K562 (cell line): Measurements from ENCODE around the gene IMMP2L. TPM values are rescaled to one million over a fixed set of nuclear protein-coding genes. Genes with fewer than 3 reads are reported as not detected.

Experiments used
- ATAC-seq: fragments of 200-7000 bp; cut with Tn5 transposase; 3 replicates; pipeline ENCODE4 v1.9.1; 2020; ENCODE audit warnings: moderate library complexity
- BruUV-seq: library from RNA; stranded (reverse); fragments of 400-500 nt; replicated peaks from 2 replicates; lab custom pipeline; 2021; lab: Mats Ljungman, UMichigan
- CTCF ChIA-PET: fragments of 300-600 bp; formaldehyde crosslinking; extraction: SDS; loops from one replicate; lab custom pipeline; 2021; ENCODE audit warnings: low intra/inter-chr PET ratio; lab: Yijun Ruan, JAX
- POLR2A ChIA-PET: fragments of 300-600, 350-650 bp; sonication (Branson Sonifier 250); formaldehyde crosslinking; extraction: SDS; loops from one replicate; lab custom pipeline; 2021; ENCODE audit warnings: antibody characterized with exemption, inconsistent platforms; lab: Yijun Ruan, JAX
- DNase-seq, 4 experiments: peaks; one replicate each; pipeline versions ENCODE4 v3.0.0 to v3.0.0-alpha.2; 2011 to 2018; ENCODE audit warnings: low spot score in 3 of 4, mixed read lengths in 3 of 4; ENCODE audit errors: extremely low read depth in 1 of 4
- FAIRE-seq: peaks from 2 replicates; lab custom pipeline; 2011; peaks lifted over from hg19 to GRCh38; lab: Jason Lieb, UNC
- H2AFZ ChIP-seq: 2 replicates; pipeline ENCODE4 v1.6.0; 2011; ENCODE audit warnings: low read depth, low read length, control low read depth, inconsistent platforms
- H3K27ac ChIP-seq: fragments of 200-600 bp; 3 replicates; pipeline ENCODE4 v1.8.0; 2011; ENCODE audit warnings: low read depth, mild to moderate bottlenecking, control low read depth, inconsistent platforms, low read length, moderate library complexity, mixed read lengths; ENCODE audit errors: extremely low read depth
- H3K27me3 ChIP-seq, 2 experiments: fragments of 300-600 bp in 1 of 2; 2 replicates in 1 of 2; 3 replicates in 1 of 2; pipeline versions ENCODE4 v1.6.0 to v1.8.0; 2011; ENCODE audit warnings: inconsistent platforms in 2 of 2, low read length in 2 of 2, mild to moderate bottlenecking in 1 of 2, mixed read lengths in 1 of 2, moderate library complexity in 1 of 2; ENCODE audit not compliant: control insufficient read depth in 2 of 2, insufficient read depth in 2 of 2
- H3K36me3 ChIP-seq: fragments of 300-600 bp; 3 replicates; pipeline ENCODE4 v1.8.0; 2011; ENCODE audit warnings: mild to moderate bottlenecking, low read length, inconsistent platforms; ENCODE audit not compliant: control insufficient read depth, insufficient read depth
- H3K4me1 ChIP-seq, 2 experiments: fragments of 200-600 bp in 1 of 2; replicated peaks in 1 of 2; 2 replicates in 1 of 2; 3 replicates in 1 of 2; pipeline versions ENCODE4 v1.5.1 to v1.8.0; 2011; ENCODE audit warnings: inconsistent platforms in 2 of 2, low read length in 2 of 2, mild to moderate bottlenecking in 1 of 2, mixed read lengths in 1 of 2, moderate library complexity in 1 of 2; ENCODE audit not compliant: control insufficient read depth in 2 of 2, insufficient read depth in 2 of 2
- H3K4me2 ChIP-seq: 2 replicates; pipeline ENCODE4 v1.6.1; 2011; ENCODE audit warnings: low read length, control low read depth, inconsistent platforms, mixed read lengths; ENCODE audit not compliant: insufficient read depth
- H3K4me3 ChIP-seq: fragments of 200-600 bp; sonication (generic), shearing (Covaris generic); 2 replicates; pipeline ENCODE4 v1.5.1; 2016; ENCODE audit warnings: control low read depth, inconsistent platforms
- H3K79me2 ChIP-seq: fragments of 200-600 bp; 3 replicates; pipeline ENCODE4 v1.8.0; 2011; ENCODE audit warnings: low read length, inconsistent platforms; ENCODE audit not compliant: control insufficient read depth, insufficient read depth
- H3K9ac ChIP-seq, 2 experiments: 2 replicates each; pipeline versions ENCODE4 v1.6.0 to v1.6.1; 2011; ENCODE audit warnings: low read depth in 2 of 2, low read length in 2 of 2, control low read depth in 1 of 2, inconsistent platforms in 1 of 2, mild to moderate bottlenecking in 1 of 2, mixed read lengths in 1 of 2; ENCODE audit not compliant: insufficient read depth in 1 of 2
- H3K9me1 ChIP-seq: one replicate; pipeline ENCODE4 v1.6.0; 2011; ENCODE audit warnings: inconsistent platforms, mild to moderate bottlenecking, low read length, moderate library complexity; ENCODE audit not compliant: control insufficient read depth, insufficient read depth
- H3K9me3 ChIP-seq: replicated peaks from 2 replicates; pipeline ENCODE4 v1.5.1; 2011; ENCODE audit warnings: low read depth, low read length, inconsistent platforms; ENCODE audit not compliant: control insufficient read depth, insufficient read depth
- H4K20me1 ChIP-seq: replicated peaks from 2 replicates; pipeline ENCODE4 v1.6.1; 2011; ENCODE audit warnings: low read length, inconsistent platforms, mixed read lengths; ENCODE audit not compliant: control insufficient read depth, insufficient read depth
- BRD9 ChIP-seq: fragments of 450-650 bp; IDR thresholded peaks from 2 replicates; pipeline ENCODE4 v1.6.1; 2018; ENCODE audit warnings: low read depth; ENCODE audit not compliant: partially characterized antibody
- CHD1 ChIP-seq: fragments of 200-600 bp; sonication (generic); IDR thresholded peaks from one replicate; pipeline ENCODE4 v1.6.1; 2012; ENCODE audit warnings: mild to moderate bottlenecking, moderate library complexity, low read length, inconsistent platforms
- HMBOX1 ChIP-seq: sonication (generic); IDR thresholded peaks from 2 replicates; pipeline ENCODE4 v1.6.1; 2016
- NUFIP1 ChIP-seq: fragments of 450-650 bp; IDR thresholded peaks from 2 replicates; pipeline ENCODE4 v1.6.1; 2018; ENCODE audit not compliant: partially characterized antibody
- PBX2 ChIP-seq, 2 experiments: IDR thresholded peaks in 1 of 2; conservative IDR thresholded peaks in 1 of 2; 2 replicates each; pipeline ENCODE4 v1.6.1; 2016; ENCODE audit warnings: low read depth in 2 of 2, mild to moderate bottlenecking in 1 of 2, missing compliant biosample characterization in 1 of 2, missing genetic modification characterization in 1 of 2, moderate library complexity in 1 of 2
- PRPF4 ChIP-seq: fragments of 200-400 bp; formaldehyde crosslinking; IDR thresholded peaks from one replicate; pipeline ENCODE4 v1.6.1; 2017; ENCODE audit warnings: low read length, low read depth, mild to moderate bottlenecking; ENCODE audit not compliant: insufficient read depth, poor library complexity, severe bottlenecking
- RFX5 ChIP-seq: IDR thresholded peaks from 2 replicates; pipeline ENCODE4 v1.6.1; 2011; ENCODE audit warnings: low read depth, mild to moderate bottlenecking, improper control_type of control experiment, low read length
- STAT5B ChIP-seq: fragments of 250-450 bp; sonication (Bioruptor Pico); IDR thresholded peaks from 2 replicates; pipeline ENCODE4 v1.8.0; 2021; ENCODE audit warnings: mild to moderate bottlenecking, inconsistent platforms
- ZBTB2 ChIP-seq: fragments of 450-650 bp; IDR thresholded peaks from 2 replicates; pipeline ENCODE4 v1.6.1; 2016; ENCODE audit warnings: antibody characterized with exemption
- ZNF324 ChIP-seq: fragments of 250-450 bp; sonication (Bioruptor Pico); IDR thresholded peaks from 2 replicates; pipeline ENCODE4 v1.4.0; 2020; ENCODE audit warnings: mild to moderate bottlenecking
- ZNF75A ChIP-seq: fragments of 450-650 bp; formaldehyde crosslinking; IDR thresholded peaks from 2 replicates; pipeline ENCODE4 v1.4.0; 2020; ENCODE audit warnings: mild to moderate bottlenecking
- WGBS: fragments of 100-300 bp; shearing (Covaris generic); methylation state at CpG from one replicate; pipeline ENCODE4 v1.1.6; 2016; ENCODE audit warnings: low coverage, mixed read lengths; ENCODE audit not compliant: insufficient coverage; ENCODE audit errors: missing lambda C conversion rate; 5-methylcytosine and 5-hydroxymethylcytosine counted together
- in situ Hi-C: fragments of 300-500 bp; cut with MboI; formaldehyde crosslinking; loops from 4 replicates; pipeline ENCODE4 v1.15.0; 2018; ENCODE audit warnings: inconsistent platforms, mixed read lengths
- intact Hi-C: fragments of 100-400 bp; cut with micrococcal nuclease; formaldehyde crosslinking; loops from 2 replicates; pipeline ENCODE4 v1.14.2; 2022
- polyA plus RNA-seq, 8 experiments: library from polyadenylated mRNA; depleted of rRNA in 4 of 8; stranded (reverse) in 5 of 8; unstranded in 3 of 8; fragments of >200 nt; fragmentation: Nextera tagmentation in 2 of 8; fragmentation: Illumina TruSeq in 1 of 8; extraction: Ambion mirVana in 2 of 8; extraction: Trizol in 1 of 8; gene quantifications; 2 replicates each; pipeline versions ENCODE4 v1.2.1 to v1.2.3, GENCODE V29; 2011 to 2014; ENCODE audit warnings: inconsistent platforms in 1 of 8, missing spikeins in 1 of 8
- total RNA-seq, 7 experiments: library from RNA; depleted of rRNA in 6 of 7; stranded (reverse); fragments of >200 nt in 6 of 7; fragmentation: Illumina TruSeq in 2 of 7; extraction: Trizol in 2 of 7; gene quantifications; 2 replicates each; pipeline versions ENCODE4 v1.2.1 to v1.2.3, GENCODE V29; 2011 to 2021; ENCODE audit warnings: low replicate concordance in 1 of 7

The IMMP2L gene
- total and polyA plus RNA-seq, 9 of the 15 experiments (the other 6 are each of a cell fraction or from before 2014, with no cell fraction given): 29.7 to 116 (median 53.0) TPM

- Histone ChIP-seq H3K79me2 (no peaks in the 10 kb centered on the region), H3K9me3 (no peaks in the 10 kb centered on the region), H3K36me3 (no peaks in the 10 kb centered on the region), H3K4me1 (no peaks in the 10 kb centered on the region), H2AFZ (no peak overlapping the region), H3K27me3 (no peaks in the 10 kb centered on the region), H4K20me1 (no peaks in the 10 kb centered on the region), H3K9ac (no peak overlapping the region), H3K9me1 (no peaks in the 10 kb centered on the region), H3K4me3 (no peak overlapping the region), H3K27ac (no peak overlapping the region), H3K4me2 (no peak overlapping the region)
- no peak for ATAC-seq
- no TSS peak for BruUV-seq
- ChIA-PET POLR2A (no interaction called here), CTCF (no interaction called here)
- in situ Hi-C loops (no loop called here), intact Hi-C loops (no loop called here)
- FAIRE-seq: no peak
- WGBS: 43% methylated on average over 3 of the region's 3 CpGs
- no peak for DNase-seq
- TF ChIP-seq BRD9: no peak
- 0 out of 2 replicates have a peak, but pooled peaks have one; percentile 32 for TF ChIP-seq HMBOX1
Observed at GRCh38 chr7:111038185-111038584, 524.1 kb downstream of the IMMP2L start.

- Histone ChIP-seq H3K4me1 (no peaks in the 10 kb centered on the region), H3K9me1 (no peaks in the 10 kb centered on the region), H3K27ac (no peak overlapping the region), H3K79me2 (no peaks in the 10 kb centered on the region), H3K27me3 (no peaks in the 10 kb centered on the region), H3K4me3 (no peak overlapping the region), H3K9me3 (no peaks in the 10 kb centered on the region), H4K20me1 (no peaks in the 10 kb centered on the region), H2AFZ (no peak overlapping the region), H3K4me2 (no peak overlapping the region), H3K36me3 (no peaks in the 10 kb centered on the region), H3K9ac (no peak overlapping the region)
- in situ Hi-C loops: no loop called here
- BruUV-seq: no TSS peak
- WGBS: 68% methylated on average over 7 of the region's 7 CpGs
- ATAC-seq: no peak
- no peak for FAIRE-seq
- ChIA-PET CTCF (no interaction called here), POLR2A (no interaction called here)
- no peak for DNase-seq
- intact Hi-C loops: no loop called here
- TF ChIP-seq RFX5: no peak
- no peak for TF ChIP-seq PRPF4
- TF ChIP-seq ZBTB2: no peak
- TF ChIP-seq PBX2 (CRISPR knock-in tag; IDR thresholded peaks at IDR 0.05; ENCODE audit: low read depth): no peak
- TF ChIP-seq PBX2 (tag; conservative IDR thresholded peaks at IDR 0.05; ENCODE audit: low read depth): no peak
- no peak for TF ChIP-seq ZNF324 (CRISPR knock-in tag)
- TF ChIP-seq ZNF75A (CRISPR knock-in tag): no peak
- TF ChIP-seq STAT5B (CRISPR knock-in tag): no peak
- no peak for TF ChIP-seq CHD1
- no peak for TF ChIP-seq NUFIP1
Observed at GRCh38 chr7:111031916-111032315, 530.4 kb downstream of the IMMP2L start.
